NK-92 (cell line): ENCODE results near the gene CSNK2B.

Experiments used
- DNase-seq: peaks from one replicate; lab custom pipeline; 2025; ENCODE audit not compliant: unreplicated experiment; lab: John Stamatoyannopoulos, UW

Gene CSNK2B

GRCh38 chr6:31665501-31666336 is at the start of gene CSNK2B:
TSS of gene CSNK2B (plus strand) at chr6:31666080. CDS start at chr6:31666832, 752 bp downstream.
- DNase-seq = peak; percentile 90

DNA sequence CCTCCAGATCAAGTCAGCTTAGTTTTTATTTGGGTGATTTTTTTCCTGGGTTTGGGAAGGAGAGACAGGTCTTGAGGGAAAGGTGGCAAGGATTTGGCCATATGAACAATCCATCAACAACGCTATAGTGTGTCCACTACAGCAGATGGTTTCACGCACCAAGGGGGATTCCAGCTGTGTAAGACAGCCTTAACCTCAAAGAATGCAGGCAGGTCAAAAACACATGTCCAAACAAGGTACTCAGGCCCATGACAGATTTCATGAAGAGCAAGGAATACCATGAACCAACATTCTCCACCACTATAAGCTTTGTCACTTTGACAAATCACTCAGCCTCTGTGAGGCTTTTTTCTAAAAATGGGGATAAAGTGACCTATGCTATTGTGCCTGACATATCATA is 48.9 kb upstream of the CSNK2B start:
- DNase-seq = no peak

DNA sequence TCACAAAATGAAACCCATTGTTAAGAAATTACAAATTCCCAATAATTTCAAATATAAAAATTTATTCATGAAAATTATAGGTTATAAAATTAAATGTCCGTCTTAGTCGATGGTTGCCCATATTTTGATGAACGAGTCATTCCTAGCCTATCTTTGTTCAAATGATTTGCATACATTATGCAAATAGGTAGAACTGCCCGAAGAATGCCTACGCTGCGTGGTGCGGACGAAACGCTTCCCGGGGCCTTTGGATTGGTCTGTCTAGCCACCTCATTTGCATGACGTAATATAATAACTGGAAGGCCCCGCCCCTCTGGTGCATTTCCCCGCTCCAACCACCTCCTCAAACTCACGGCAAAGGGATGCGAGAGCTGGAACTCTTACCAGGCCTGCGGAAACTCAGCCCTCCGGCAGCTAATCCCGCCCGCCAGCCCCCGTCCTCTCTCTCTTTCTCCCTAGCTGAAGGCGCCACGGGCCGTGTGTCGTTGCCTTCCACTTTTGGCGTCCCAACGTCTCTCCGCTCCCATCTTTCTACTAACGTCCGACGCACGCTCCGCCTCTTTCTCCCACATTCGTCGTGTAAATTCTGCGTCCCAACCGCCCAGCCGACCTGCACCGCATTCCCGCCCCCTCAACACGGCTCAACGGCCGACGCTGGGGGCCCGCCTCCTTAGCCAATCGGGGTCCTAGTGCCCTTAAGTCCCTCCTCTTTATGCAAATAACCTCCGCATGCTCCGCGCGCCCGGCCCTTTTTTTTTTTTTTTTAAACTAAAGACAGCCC is 45.9 kb upstream of the CSNK2B start:
- peak; percentile 99 for DNase-seq

- DNase-seq = no peak
Observed at GRCh38 chr6:31620586-31621319, 45.1 kb upstream of the CSNK2B start, which contains the start of gene PRRC2A. TSS of gene PRRC2A (plus strand) at chr6:31620715. CDS start at chr6:31622790, 2,075 bp downstream.

DNA sequence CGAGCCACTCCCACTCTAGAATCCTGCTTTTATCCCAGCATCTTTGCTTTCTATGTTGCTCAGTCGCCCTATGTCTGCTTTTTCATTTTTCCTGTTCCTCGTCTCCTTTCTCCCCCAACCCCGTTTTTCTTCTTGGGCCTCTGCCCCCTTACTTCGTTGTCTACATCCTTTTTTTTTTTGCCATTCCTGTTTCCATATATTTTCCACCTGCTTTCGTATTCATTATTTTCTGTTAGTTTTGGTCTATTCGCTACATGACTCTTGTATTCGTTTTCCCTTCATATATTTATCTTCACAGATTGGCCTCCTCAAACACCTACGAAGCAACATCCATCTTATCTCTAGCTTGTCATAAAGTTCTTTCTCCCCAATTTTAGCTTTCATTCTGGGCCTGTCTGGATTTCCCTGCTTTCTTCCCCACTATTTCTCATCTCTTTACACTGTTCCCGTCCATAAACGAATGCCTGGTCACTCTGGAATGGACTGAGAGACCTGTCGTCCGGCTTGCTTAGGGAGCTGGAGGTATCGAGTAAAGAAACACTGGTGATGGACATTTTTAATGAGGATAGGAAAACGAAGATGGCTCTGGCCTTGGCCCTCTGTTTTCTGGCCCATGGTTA is 44.5 kb upstream of the CSNK2B start:
- DNase-seq = no peak

DNA sequence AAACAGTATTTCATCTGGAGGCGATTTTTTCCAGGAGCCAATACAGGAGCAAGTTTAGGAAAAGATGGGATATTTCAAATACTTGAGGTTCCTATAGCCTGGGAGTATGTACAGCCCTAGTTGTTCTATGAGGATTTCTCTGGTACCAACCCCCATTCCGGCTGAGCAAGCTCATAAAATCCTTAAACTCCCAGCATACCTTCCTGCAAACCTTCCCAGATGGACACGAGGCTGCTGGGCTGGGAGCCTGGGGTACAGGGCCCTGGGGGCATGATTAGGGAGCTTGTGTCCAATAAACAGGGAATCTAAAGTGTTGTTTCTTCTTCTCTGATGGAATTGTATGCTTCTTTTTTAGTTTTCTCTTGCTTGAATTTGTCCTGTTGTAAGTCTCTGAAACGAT is 43.9 kb upstream of the CSNK2B start:
- no peak for DNase-seq

DNA sequence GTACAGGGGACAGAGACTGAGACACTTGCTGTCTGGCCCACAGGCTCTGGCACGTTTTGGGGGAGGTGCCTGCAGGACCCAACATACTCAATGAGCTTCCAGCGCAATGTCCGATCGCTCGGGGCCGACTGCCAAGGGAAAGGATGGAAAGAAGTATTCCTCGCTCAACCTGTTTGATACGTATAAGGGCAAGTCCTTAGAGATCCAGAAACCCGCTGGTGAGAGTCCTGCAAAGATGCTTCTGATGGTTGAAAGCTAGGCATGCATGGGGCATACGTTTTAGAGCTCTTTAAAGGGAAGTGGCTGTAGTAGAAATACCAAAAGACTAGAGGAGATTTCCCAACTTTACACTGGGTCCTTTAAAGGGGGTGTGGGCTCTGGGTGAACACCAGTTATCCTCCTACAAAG is 43.2 kb upstream of the CSNK2B start:
- DNase-seq = no peak

- no peak for DNase-seq
Observed at GRCh38 chr6:31624070-31624469, 41.8 kb upstream of the CSNK2B start.

GRCh38 chr6:31626952-31627351 is 38.9 kb upstream of the CSNK2B start:
- DNase-seq = no peak

GRCh38 chr6:31627690-31628287 is 38.1 kb upstream of the CSNK2B start:
- no peak for DNase-seq

- no peak for DNase-seq
Observed at GRCh38 chr6:31629014-31629413, 36.9 kb upstream of the CSNK2B start.

GRCh38 chr6:31630177-31630934 is 35.5 kb upstream of the CSNK2B start:
- no peak for DNase-seq

DNA sequence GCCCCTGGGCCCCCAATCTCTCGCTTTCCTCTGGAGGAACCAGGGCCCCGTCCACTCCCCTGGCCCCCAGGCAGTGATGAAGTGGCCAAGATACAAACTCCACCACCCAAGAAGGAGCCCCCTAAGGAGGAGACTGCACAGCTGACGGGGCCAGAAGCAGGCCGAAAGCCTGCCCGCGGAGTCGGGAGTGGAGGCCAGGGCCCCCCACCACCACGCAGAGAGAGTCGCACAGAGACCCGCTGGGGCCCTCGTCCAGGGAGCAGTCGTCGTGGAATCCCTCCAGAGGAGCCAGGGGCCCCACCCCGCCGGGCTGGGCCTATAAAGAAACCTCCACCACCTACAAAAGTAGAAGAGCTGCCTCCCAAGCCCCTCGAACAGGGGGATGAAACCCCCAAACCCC is 34.7 kb upstream of the CSNK2B start:
- DNase-seq = no peak

DNA sequence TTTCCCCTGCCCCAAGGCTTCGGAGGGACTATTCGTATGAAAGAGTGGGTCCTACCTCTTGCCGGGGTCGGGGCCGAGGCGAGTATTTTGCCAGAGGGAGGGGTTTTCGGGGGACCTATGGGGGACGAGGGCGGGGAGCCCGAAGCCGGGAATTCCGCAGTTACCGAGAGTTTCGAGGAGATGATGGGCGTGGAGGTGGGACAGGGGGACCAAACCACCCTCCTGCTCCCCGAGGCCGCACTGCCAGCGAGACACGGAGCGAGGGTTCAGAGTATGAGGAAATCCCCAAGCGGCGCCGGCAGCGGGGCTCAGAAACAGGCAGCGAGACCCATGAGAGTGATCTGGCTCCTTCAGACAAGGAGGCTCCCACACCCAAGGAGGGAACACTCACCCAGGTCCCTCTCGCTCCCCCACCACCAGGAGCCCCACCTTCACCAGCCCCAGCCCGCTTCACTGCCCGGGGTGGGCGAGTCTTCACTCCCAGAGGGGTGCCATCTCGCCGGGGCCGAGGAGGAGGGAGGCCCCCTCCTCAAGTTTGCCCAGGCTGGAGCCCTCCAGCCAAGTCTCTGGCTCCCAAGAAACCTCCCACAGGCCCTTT is 34.1 kb upstream of the CSNK2B start:
- DNase-seq = no peak

DNA sequence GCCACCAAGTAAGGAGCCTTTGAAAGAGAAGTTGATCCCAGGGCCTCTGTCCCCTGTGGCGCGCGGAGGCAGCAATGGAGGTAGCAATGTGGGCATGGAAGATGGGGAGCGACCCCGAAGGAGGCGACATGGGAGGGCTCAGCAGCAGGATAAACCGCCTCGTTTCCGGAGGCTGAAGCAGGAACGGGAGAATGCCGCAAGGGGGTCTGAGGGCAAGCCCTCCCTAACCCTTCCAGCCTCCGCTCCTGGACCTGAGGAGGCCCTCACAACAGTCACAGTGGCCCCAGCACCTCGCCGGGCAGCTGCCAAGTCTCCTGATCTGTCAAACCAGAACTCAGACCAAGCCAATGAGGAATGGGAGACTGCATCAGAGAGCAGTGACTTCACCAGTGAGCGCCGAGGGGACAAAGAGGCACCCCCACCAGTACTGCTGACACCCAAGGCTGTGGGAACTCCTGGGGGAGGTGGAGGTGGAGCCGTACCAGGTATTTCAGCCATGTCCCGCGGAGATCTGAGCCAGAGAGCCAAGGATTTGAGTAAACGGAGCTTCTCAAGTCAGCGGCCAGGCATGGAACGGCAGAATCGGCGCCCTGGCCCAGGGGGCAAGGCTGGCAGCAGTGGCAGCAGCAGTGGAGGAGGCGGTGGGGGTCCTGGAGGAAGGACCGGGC is 33.5 kb upstream of the CSNK2B start:
- DNase-seq = no peak

GRCh38 chr6:31633447-31633846 is 32.4 kb upstream of the CSNK2B start:
- no peak for DNase-seq

GRCh38 chr6:31634131-31634530 is 31.7 kb upstream of the CSNK2B start:
- no peak for DNase-seq

DNA sequence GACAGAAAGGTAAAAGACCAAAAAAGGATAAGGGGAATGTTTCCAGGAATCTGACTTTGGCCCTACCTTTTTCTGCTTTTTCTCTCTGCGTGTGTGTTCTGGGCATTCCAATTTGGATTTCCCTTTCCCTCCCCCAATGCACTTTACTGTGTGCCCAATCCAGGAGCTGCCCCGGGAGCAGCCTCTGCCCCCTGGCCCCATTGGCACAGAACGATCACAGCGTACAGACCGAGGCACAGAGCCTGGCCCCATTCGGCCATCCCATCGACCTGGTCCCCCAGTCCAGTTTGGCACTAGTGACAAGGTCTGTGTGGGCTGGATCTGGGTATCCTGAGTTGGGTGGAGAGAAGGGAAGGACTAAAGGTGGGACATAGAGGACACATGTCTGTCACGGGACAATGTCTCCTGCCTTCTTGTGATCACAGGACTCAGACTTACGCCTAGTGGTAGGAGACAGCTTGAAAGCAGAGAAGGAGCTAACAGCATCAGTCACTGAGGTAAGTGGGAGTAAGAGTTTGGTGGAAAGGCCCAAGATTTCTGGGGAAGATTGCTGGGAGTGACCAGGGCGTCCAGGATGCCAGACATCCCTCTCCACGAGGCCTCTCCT is 30.8 kb upstream of the CSNK2B start:
- no peak for DNase-seq
